ENCODE results near the gene ITGAX. TPM values are rescaled to one million over a fixed set of nuclear protein-coding genes. Genes with fewer than 3 reads are reported as not detected.

The ITGAX gene
- total RNA-seq, 4 donors from 2014 or later: 0.22 to 0.91 (median 0.56) TPM

GRCh38 chr16:31395647-31396046, 40.7 kb downstream of the ITGAX start:
- Histone ChIP-seq H3K36me3 (no peaks in the 10 kb centered on the region), H3K27me3 (no peaks in the 10 kb centered on the region), H3K27ac (no peak overlapping the region), H3K9me3 (no peaks in the 10 kb centered on the region), H3K4me3 (no peak overlapping the region), H3K4me1 (no peaks in the 10 kb centered on the region)
- intact Hi-C loops (cut with DNase I; ENCODE audit: low total_unique reads): no loop called here
- in situ Hi-C loops (cut with MboI; ENCODE audit: low sequenced_read_pairs in 4 of 4): no loop called here
- no peak for DNase-seq
- ATAC-seq: no peak
- no peak for TF ChIP-seq CTCF (IDR thresholded peaks at IDR 0.05 in 4 of 5, conservative IDR thresholded peaks at IDR 0.05 in 1 of 5)
- no peak for TF ChIP-seq POLR2A (IDR thresholded peaks at IDR 0.05)

- intact Hi-C loops (cut with DNase I; ENCODE audit: low total_unique reads) (no loop called here), in situ Hi-C loops (cut with MboI; ENCODE audit: low sequenced_read_pairs in 4 of 4) (no loop called here)
- Histone ChIP-seq H3K4me3 (no peak overlapping the region), H3K27ac (no peak overlapping the region), H3K36me3 (no peaks in the 10 kb centered on the region), H3K9me3 (no peaks in the 10 kb centered on the region), H3K27me3 (no peaks in the 10 kb centered on the region), H3K4me1 (no peaks in the 10 kb centered on the region)
- ATAC-seq (no peak), DNase-seq (no peak)
- TF ChIP-seq POLR2A (IDR thresholded peaks at IDR 0.05) (no peak), CTCF (IDR thresholded peaks at IDR 0.05 in 4 of 5, conservative IDR thresholded peaks at IDR 0.05 in 1 of 5) (no peak)
These were observed 42.2 kb downstream of the ITGAX start for GRCh38 chr16:31397096-31397660.

DNA sequence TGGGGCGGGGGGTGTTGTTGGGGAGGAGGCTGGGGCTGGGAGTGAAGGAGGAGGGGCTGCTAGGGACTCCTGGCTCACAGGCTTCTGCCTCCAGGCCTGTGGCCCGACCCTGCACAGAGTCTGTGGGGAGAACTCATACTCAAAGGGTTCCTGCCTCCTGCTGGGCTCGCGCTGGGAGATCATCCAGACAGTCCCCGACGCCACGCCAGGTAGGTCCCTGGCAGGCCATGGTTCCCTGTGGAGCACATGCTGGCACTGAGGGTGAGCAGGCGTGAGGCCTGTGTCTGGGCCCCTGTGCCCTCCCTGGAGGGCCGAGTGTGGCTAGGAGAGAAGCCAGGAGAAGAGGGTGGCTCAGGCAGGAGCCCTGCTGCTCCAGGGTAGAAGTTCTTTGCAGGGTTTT, 42.7 kb downstream of the ITGAX start:
- Histone ChIP-seq H3K27me3 (no peaks in the 10 kb centered on the region), H3K4me1 (no peaks in the 10 kb centered on the region), H3K27ac (no peak overlapping the region), H3K4me3 (no peak overlapping the region), H3K36me3 (no peaks in the 10 kb centered on the region), H3K9me3 (no peaks in the 10 kb centered on the region)
- intact Hi-C loops (cut with DNase I; ENCODE audit: low total_unique reads): no loop called here
- ATAC-seq (no peak), DNase-seq (no peak)
- TF ChIP-seq CTCF (IDR thresholded peaks at IDR 0.05 in 4 of 5, conservative IDR thresholded peaks at IDR 0.05 in 1 of 5) (no peak), POLR2A (IDR thresholded peaks at IDR 0.05) (no peak)
- in situ Hi-C loops (cut with MboI; ENCODE audit: low sequenced_read_pairs in 4 of 4): no loop called here

GRCh38 chr16:31400191-31400590, 45.2 kb downstream of the ITGAX start:
- Histone ChIP-seq H3K9me3 (no peaks in the 10 kb centered on the region), H3K27me3 (no peaks in the 10 kb centered on the region), H3K4me3 (no peak overlapping the region), H3K27ac (no peak overlapping the region), H3K4me1 (no peaks in the 10 kb centered on the region), H3K36me3 (no peaks in the 10 kb centered on the region)
- no peak for TF ChIP-seq CTCF (IDR thresholded peaks at IDR 0.05 in 4 of 5, conservative IDR thresholded peaks at IDR 0.05 in 1 of 5)
- no peak for TF ChIP-seq POLR2A (IDR thresholded peaks at IDR 0.05)
- in situ Hi-C loops (cut with MboI; ENCODE audit: low sequenced_read_pairs in 4 of 4): loop anchor here in 1 of 4 donors (25.0 kb wide), 1 partner anchor 188 kb away; the partner anchor contains the start of genes PYCARD, PYDC1 and TRIM72
- ATAC-seq (no peak), DNase-seq (no peak)
- intact Hi-C loops (cut with DNase I; ENCODE audit: low total_unique reads): no loop called here

DNA sequence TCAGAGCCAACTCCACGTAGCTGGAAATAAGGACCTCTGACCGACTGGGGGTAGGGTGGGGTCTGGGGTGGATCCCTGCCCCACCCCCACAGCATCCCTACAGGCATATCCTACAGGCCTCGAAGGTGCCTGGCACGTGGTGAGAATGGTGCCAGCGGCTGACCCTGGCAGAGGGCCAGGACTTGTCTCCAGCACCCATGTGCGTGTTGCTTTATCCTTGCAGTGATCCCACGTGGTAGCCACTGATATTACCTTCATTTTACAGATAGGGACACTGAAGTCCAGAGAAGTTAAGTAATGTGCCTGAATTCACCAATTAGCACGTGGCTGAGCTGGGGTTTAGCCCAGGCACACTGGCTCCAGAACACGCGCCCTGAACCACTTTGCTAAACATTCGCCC, 46.5 kb downstream of the ITGAX start:
- H3K4me1 ChIP-seq: no peaks in the 10 kb centered on the region
- H3K9me3 ChIP-seq: no peaks in the 10 kb centered on the region
- H3K36me3 ChIP-seq: no peaks in the 10 kb centered on the region
- ATAC-seq: no peak
- no peak for TF ChIP-seq CTCF (IDR thresholded peaks at IDR 0.05 in 4 of 5, conservative IDR thresholded peaks at IDR 0.05 in 1 of 5)
- no peak for TF ChIP-seq POLR2A (IDR thresholded peaks at IDR 0.05)
- DNase-seq: no peak
- in situ Hi-C loops (cut with MboI; ENCODE audit: low sequenced_read_pairs in 4 of 4) (loop anchor here in 1 of 4 donors (25.0 kb wide), 1 partner anchor 189 kb away; the partner anchor contains the start of genes PYCARD, PYDC1 and TRIM72), intact Hi-C loops (cut with DNase I; ENCODE audit: low total_unique reads) (no loop called here)
- H3K27me3 ChIP-seq: no peaks in the 10 kb centered on the region
- no peak overlapping the region for H3K27ac ChIP-seq
- H3K4me3 ChIP-seq: no peak overlapping the region

Data from gastrocnemius medialis (tissue), 4 donors.